MM.1S (cell line): ENCODE measurements around the gene TLR5.

Experiments used
- DNase-seq: peaks from one replicate; pipeline ENCODE4 v3.0.0-alpha.2; 2015
- H2AFZ ChIP-seq: fragments of 300-600 bp; sonication (generic); 2 replicates; pipeline ENCODE4 v1.6.0; 2016; ENCODE audit warnings: antibody characterized with exemption, low read length
- H3F3A ChIP-seq: fragments of 300-600 bp; sonication (generic); 2 replicates; pipeline ENCODE4 v1.6.1; 2016; ENCODE audit warnings: mild to moderate bottlenecking, antibody characterized with exemption, low read length, moderate library complexity, mixed read lengths; ENCODE audit not compliant: insufficient read depth
- H3K27ac ChIP-seq: fragments of 300-600 bp; sonication (generic); 2 replicates; pipeline ENCODE4 v1.5.1; 2016; ENCODE audit warnings: mild to moderate bottlenecking, low read length
- H3K27me3 ChIP-seq: fragments of 300-600 bp; sonication (generic); replicated peaks from 2 replicates; pipeline ENCODE4 v1.6.0; 2016; ENCODE audit warnings: low read length; ENCODE audit not compliant: insufficient read depth
- H3K36me3 ChIP-seq: fragments of 300-600 bp; sonication (generic); replicated peaks from 2 replicates; pipeline ENCODE4 v1.6.1; 2016; ENCODE audit warnings: mild to moderate bottlenecking, low read length, mixed read lengths; ENCODE audit not compliant: insufficient read depth
- H3K4me1 ChIP-seq: fragments of 300-600 bp; sonication (generic); 2 replicates; pipeline ENCODE4 v1.6.1; 2016; ENCODE audit warnings: low read length, mixed read lengths
- H3K4me2 ChIP-seq: fragments of 300-600 bp; sonication (generic); 2 replicates; pipeline ENCODE4 v1.6.0; 2016; ENCODE audit warnings: low read depth, low read length
- H3K4me3 ChIP-seq: fragments of 300-600 bp; sonication (generic); 2 replicates; pipeline ENCODE4 v1.5.1; 2016; ENCODE audit warnings: low read length, mixed read lengths
- H3K79me2 ChIP-seq: fragments of 300-600 bp; sonication (generic); 2 replicates; pipeline ENCODE4 v1.6.1; 2016; ENCODE audit warnings: mixed run types, low read length, mixed read lengths
- H3K9ac ChIP-seq: fragments of 300-600 bp; sonication (generic); 2 replicates; pipeline ENCODE4 v1.6.1; 2016; ENCODE audit warnings: low read length, mixed read lengths
- H3K9me2 ChIP-seq: fragments of 300-600 bp; sonication (generic); replicated peaks from 2 replicates; pipeline ENCODE4 v1.6.1; 2016; ENCODE audit warnings: mild to moderate bottlenecking, low read length, mixed read lengths; ENCODE audit not compliant: insufficient read depth
- H3K9me3 ChIP-seq: fragments of 300-600 bp; sonication (generic); replicated peaks from 2 replicates; pipeline ENCODE4 v1.6.1; 2016; ENCODE audit warnings: mild to moderate bottlenecking, low read length, mixed read lengths; ENCODE audit not compliant: insufficient read depth
- H4K20me1 ChIP-seq: fragments of 300-600 bp; sonication (generic); 2 replicates; pipeline ENCODE4 v1.6.1; 2016; ENCODE audit warnings: mild to moderate bottlenecking, low read length, moderate library complexity, mixed read lengths; ENCODE audit not compliant: insufficient read depth
- EZH2 ChIP-seq: fragments of 300-600 bp; sonication (generic); optimal IDR thresholded peaks from 2 replicates; pipeline ENCODE3; 2017; ENCODE audit warnings: low read depth, mild to moderate bottlenecking, antibody characterized with exemption, low read length, mixed read lengths
- EZH2phosphoT487 ChIP-seq: fragments of 300-600 bp; sonication (generic); IDR thresholded peaks from 2 replicates; pipeline ENCODE4 v1.6.1; 2018; ENCODE audit warnings: antibody characterized with exemption, low read length
- TF ChIP-seq, protein P1 (sequence below): fragments of 300-600 bp; sonication (generic); IDR thresholded peaks from 2 replicates; pipeline ENCODE4 v1.5.1; 2016; ENCODE audit warnings: antibody characterized with exemption, low read length, mixed read lengths

Gene TLR5

DNA sequence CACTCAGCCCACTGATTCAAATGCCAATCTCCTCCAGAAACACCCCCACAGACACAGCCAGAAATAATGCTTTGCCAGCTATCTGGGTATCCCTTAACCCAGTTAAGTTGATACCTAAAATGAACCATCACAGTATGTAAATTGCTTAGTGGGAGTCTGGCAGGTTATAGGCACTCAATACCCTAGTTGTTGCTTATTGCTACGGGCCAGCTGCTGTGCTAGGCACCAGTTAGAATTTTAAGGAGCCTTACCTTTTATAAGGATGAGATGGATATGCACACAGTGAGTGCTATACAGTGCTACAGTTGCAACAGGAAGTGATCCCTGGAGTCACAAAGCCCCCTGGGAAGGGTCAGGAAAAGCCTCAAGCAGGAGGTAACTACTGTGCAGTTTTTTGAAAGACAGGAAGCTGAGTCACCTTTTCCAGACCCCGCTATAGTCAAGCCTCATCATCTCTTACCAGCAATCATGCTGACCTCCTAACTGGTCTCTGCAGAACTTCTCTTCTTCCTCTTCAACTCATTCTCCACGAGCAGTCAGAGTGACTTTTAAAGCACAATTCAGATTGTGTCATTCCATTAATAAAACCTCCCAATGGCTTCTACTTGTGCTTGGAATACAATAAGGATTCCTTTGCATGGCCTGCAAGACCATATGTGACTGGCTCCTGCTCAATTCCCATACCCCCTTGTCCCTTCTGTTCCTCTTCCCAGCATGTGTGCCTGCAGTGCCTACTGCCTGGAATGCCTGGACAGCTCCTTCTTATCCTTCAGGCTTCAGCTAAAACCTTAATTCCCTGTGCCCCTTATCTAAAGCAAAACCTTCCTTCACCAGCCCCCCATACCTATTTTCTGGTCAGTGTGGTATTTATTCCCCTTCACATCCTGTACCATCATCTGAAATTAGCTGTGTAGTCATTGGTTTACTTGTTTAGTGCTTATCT, 10.4 kb upstream of the TLR5 start:
- no peak overlapping the region for H3K9ac ChIP-seq
- H3K79me2 ChIP-seq = no peaks in the 10 kb centered on the region
- no peaks in the 10 kb centered on the region for H3K27me3 ChIP-seq
- no peaks in the 10 kb centered on the region for H4K20me1 ChIP-seq
- H3K36me3 ChIP-seq = no peaks in the 10 kb centered on the region
- H3K9me2 ChIP-seq = 0 out of 2 replicates have a peak, but pooled peaks cover 4% of the 10 kb centered on the region
- H3K27ac ChIP-seq = no peak overlapping the region
- H3K4me2 ChIP-seq = no peak overlapping the region
- no peaks in the 10 kb centered on the region for H3F3A ChIP-seq
- no peak for DNase-seq
- TF ChIP-seq, protein P1, sequence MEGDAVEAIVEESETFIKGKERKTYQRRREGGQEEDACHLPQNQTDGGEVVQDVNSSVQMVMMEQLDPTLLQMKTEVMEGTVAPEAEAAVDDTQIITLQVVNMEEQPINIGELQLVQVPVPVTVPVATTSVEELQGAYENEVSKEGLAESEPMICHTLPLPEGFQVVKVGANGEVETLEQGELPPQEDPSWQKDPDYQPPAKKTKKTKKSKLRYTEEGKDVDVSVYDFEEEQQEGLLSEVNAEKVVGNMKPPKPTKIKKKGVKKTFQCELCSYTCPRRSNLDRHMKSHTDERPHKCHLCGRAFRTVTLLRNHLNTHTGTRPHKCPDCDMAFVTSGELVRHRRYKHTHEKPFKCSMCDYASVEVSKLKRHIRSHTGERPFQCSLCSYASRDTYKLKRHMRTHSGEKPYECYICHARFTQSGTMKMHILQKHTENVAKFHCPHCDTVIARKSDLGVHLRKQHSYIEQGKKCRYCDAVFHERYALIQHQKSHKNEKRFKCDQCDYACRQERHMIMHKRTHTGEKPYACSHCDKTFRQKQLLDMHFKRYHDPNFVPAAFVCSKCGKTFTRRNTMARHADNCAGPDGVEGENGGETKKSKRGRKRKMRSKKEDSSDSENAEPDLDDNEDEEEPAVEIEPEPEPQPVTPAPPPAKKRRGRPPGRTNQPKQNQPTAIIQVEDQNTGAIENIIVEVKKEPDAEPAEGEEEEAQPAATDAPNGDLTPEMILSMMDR = no peak
- TF ChIP-seq EZH2 (no peak), EZH2phosphoT487 (no peak)
- no peak overlapping the region for H2AFZ ChIP-seq
- H3K4me3 ChIP-seq = no peak overlapping the region
- H3K9me3 ChIP-seq = no peaks in the 10 kb centered on the region
- H3K4me1 ChIP-seq = no peaks in the 10 kb centered on the region

DNA sequence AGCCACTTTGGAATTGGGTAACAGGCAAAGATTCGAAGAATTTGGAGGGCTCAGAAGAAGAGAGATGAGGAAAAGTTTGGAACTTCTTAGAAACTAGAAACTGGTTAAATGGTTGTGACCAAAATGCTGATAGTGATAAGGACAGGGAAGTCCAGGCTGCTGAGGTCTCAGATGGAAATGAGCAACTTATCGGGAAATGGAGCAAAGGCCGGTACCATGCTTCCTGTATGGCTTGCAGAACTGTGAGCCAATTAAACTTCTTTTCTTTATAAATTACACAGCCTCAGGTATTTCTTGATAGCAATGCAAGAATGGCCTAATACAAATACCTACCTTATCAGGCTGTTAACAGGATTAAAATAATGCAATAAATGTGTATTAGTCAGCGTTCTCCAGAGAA, 9.4 kb upstream of the TLR5 start:
- no peaks in the 10 kb centered on the region for H3K36me3 ChIP-seq
- H3K4me1 ChIP-seq = no peaks in the 10 kb centered on the region
- DNase-seq = no peak
- H3K9ac ChIP-seq = no peak overlapping the region
- H3K4me2 ChIP-seq = no peak overlapping the region
- TF ChIP-seq EZH2 = no peak
- no peak for TF ChIP-seq EZH2phosphoT487
- TF ChIP-seq, protein P1 = no peak
- H3K27ac ChIP-seq = no peak overlapping the region
- no peaks in the 10 kb centered on the region for H3K79me2 ChIP-seq
- no peak overlapping the region for H2AFZ ChIP-seq
- no peaks in the 10 kb centered on the region for H3F3A ChIP-seq
- no peak overlapping the region for H3K4me3 ChIP-seq
- H3K9me2 ChIP-seq = 0 out of 2 replicates have a peak, but pooled peaks cover 4% of the 10 kb centered on the region
- no peaks in the 10 kb centered on the region for H3K27me3 ChIP-seq
- no peaks in the 10 kb centered on the region for H4K20me1 ChIP-seq
- no peaks in the 10 kb centered on the region for H3K9me3 ChIP-seq

DNA sequence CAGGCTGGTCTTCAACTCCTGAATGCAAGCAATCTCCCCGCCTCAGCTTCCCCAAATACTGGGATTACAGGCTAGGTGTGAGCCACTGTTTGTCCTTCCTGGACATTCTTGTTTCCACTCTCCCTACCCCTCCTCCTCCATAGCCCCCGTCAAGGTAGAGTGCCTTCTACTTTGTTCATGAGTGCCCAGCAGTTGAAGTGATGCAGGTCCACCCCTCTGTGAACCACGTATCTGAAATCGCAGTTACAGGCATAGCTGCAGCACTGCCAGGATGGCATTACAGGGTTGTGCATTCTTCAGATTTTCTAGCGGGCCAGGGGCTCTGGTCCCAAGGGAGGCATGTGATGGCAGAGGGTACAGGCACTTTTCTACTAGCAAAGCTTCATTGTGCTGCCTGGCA, 7.4 kb upstream of the TLR5 start:
- TF ChIP-seq EZH2 (no peak), EZH2phosphoT487 (no peak)
- TF ChIP-seq, protein P1 = no peak
- Histone ChIP-seq H3K9me3 (no peaks in the 10 kb centered on the region), H3K79me2 (no peaks in the 10 kb centered on the region), H2AFZ (no peak overlapping the region), H3F3A (no peaks in the 10 kb centered on the region), H4K20me1 (no peaks in the 10 kb centered on the region), H3K27me3 (no peaks in the 10 kb centered on the region), H3K9ac (no peak overlapping the region), H3K4me1 (no peaks in the 10 kb centered on the region), H3K4me3 (no peak overlapping the region), H3K27ac (no peak overlapping the region), H3K4me2 (no peak overlapping the region), H3K9me2 (0 out of 2 replicates have a peak, but pooled peaks cover 4% of the 10 kb centered on the region), H3K36me3 (no peaks in the 10 kb centered on the region)
- no peak for DNase-seq
